ENCODE measurements around the gene C22orf23.
A peak's percentile ranks its signal among the peaks of the same experiment; 100 is the strongest.

Gene C22orf23

DNA sequence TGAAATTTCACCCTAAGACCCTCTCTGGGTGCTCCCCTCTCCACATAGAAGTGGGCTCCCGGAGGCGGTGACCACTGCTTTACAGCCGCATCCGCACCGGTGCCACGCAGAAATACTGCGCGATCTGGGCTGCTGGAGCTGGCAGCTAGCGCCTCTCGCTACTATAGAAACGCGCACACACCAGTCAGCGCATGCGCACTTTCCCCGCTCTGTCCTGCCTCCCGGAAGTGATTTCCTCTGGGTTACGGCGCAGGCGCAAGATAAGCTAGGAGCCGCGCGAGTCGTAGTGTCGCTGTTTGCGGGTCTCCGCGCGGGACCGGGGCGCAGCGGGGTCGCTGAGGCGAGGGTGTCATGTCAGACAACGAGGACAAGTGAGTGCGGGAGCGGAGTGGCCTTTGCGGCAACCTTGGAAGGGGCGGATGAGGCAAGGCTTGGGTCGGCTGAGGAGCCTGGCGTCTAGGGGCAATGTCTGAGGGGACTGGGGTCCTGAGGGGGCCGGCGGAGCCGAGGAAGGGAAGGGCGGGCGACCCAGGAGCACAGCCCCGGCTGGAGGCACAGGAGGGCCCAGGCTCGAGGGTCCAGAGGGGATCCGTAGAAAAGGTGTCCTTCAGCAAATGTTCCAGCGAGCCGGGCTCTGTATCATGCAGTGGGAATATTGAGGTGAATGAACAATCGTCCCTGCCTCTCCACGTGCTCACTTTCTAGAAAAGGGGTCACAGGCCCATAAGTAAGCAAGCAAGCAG, at the start of gene C22orf23, which contains the start of gene POLR2F:
Gene C22orf23 (minus strand): TSS at position 165 of the 743 bp plus-strand sequence. CDS start 452 bp downstream, outside the sequence.
Gene POLR2F (plus strand): TSS at position 263 of the 743 bp plus-strand sequence. CDS start 89 bp downstream, at position 352.
- DNase-seq (ENCODE audit: low spot score), result peak; percentile 100
- peak; percentile 98 for FAIRE-seq

DNA sequence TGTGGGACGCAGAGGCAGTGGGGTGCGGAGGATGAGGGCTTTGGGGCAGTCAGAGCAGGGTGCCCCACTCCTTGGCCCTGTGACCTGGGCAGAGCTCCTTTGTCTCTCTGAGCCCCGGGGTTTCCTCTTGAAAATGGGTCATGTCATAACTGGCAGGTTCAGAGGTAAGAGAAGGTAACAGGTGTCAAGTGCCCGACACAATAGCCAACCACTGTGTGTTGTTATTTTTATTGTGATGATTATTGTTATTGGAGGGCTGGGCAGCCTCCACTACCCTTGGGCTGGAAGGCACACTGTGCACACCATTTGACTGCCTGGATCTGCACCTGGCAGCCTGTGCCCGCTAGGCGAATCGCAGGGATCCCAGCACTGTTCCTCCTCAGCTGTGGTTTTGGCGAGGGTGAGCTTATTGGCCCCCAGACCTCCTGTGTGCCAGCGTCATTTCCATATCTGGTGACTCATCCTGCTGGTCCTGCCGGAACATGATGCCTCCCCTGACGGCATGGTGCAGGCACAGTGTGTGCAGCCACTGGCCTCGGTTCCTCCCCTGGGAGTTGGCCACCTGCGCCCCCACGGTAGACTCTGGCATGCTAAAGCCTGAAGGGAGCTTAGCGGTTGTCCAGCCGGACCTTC, 46.4 kb upstream of the C22orf23 start:
- FAIRE-seq, result peak; percentile 100
- DNase-seq (ENCODE audit: low spot score), result peak; percentile 98

DNA sequence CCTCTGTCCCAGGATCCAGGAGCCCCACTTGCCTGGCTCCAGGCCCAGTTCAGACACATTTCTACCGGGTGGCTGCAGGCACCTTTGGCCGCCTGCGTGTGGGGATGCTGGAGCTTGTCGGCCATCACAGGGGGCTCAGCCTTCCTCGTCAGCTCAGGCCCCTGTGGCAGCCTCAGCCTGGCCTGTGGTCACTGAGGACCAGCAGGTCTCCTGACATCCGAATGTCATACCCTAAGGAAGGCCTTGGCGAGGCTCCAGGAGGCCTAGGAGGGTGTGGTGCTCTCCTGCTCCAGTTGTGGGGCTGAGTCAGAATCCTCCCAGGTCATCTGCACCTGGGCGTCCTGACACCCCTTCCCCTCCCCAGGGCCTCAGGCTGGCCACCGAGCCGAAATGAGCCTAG, 45.8 kb upstream of the C22orf23 start:
- peak; percentile 90 for FAIRE-seq
- peak; percentile 66 for DNase-seq (ENCODE audit: low spot score)

DNA sequence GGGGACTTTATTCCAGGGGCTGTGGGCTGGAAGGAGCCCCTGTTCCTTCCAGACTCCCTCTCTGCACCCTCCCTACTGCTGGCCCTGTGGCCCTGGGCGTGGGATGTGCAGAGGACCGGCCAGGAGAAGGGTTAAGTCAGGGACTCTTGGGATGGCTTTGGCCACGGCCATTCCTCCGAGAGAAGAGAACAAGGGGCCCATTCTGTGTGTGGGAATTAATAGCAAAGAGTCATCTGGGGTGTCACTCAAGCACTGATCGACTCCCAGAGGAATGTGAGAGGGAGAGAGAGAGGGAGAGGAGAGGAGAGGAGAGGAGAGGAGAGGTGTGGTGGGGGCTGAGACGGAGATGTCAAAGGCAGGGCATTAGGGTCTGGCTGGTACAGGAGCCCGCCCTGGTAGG, 45.1 kb upstream of the C22orf23 start:
- DNase-seq (ENCODE audit: low spot score) (peak; percentile 31), FAIRE-seq (no peak)

DNA sequence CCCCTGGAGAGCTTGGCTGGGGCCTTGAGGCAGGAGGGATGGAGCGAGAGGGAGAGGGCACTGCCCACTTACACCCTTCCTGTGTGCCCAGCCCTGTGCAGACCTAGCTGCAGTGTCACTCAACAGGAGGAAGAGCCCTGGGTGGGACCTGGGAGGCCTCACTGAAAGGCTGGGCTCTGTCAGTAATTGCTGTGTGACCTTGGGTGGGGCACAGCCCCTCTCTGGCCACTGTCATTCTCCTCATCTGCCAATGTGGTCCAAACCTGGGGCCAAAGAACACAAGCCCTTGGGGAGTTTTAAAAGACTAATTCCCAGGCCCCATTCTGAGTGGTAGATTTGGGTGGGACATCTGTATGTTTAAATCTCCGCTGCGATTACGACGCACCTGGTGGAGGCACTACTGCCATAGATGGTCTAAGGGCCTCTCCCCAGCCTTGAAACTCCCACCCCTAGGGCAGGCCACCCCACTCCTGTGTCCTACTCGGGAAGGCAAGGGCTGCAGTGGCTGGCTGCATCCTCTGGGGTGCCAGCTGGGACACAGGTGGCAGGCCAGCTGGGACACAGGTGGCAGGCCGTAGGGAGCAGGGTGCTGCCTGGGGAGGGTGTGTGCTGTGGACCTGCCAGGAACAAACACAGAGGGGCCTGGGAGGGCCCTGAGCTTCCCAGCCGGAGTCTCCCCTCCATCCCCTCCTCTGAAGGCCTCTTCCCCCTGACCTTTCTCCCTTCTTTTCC, 43.3 kb upstream of the C22orf23 start:
- no peak for DNase-seq (ENCODE audit: low spot score)
- FAIRE-seq, result peak; percentile 56

DNA sequence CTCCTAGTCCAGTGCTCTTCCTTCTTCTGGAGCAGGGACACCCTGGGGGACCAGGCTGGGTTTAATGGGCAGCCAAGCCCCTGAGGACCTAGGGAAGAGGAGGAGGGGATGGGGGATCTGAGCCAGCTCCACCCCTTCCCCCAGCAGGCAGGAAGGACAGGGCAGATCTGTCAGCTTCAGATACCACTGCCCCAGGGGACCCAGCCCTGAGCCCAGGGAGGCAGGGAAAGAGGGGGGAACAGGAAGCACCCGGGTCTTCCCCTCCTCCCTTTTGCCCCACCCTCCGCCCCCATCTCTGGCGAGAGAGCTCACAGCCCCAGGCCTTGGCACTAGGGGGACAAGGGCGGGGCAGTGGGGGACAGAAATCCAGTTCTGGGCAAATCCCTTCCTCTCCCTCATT, 42.7 kb upstream of the C22orf23 start:
- DNase-seq (ENCODE audit: low spot score) (no peak), FAIRE-seq (no peak)

DNA sequence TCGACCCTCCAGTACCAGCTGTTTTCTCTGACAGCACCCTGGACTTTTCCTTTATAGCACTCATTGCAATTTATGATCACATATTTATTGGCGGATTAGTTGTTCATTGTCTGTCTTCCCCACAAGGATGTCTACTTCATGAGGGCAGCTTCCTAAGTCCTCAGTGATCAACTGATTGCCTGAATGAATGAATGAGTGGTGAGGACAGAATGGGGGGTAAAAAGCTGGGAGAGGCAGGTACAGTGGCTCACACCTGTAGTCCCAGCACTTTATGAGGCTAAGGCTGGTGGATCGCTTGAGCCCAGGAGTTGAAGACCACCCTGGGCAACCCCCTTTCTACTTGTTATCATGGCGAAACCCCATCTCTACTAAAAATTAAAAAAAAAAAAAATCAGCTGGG, 42.1 kb upstream of the C22orf23 start:
- FAIRE-seq (no peak), DNase-seq (ENCODE audit: low spot score) (no peak)

DNA sequence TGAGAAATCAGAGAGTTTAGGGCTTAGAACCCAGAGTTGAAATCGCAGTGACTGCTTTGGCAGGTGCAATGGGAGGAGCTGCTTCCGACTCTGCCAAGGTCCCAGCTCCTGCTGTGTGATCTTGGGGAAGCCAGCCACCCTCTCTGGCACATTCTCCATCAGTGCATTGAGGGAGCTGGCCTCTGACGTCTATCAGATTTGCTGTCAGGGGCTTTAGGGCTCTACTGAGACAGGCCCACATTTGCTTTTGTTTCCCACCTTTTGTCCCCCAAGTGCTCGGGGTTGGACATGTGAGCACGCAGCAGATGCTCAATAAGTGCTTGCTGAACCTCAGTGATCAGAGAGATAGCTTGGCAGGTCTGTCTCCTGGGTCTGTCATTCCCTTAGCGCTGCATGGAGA, 41.6 kb upstream of the C22orf23 start:
- DNase-seq (ENCODE audit: low spot score), result no peak
- no peak for FAIRE-seq

DNA sequence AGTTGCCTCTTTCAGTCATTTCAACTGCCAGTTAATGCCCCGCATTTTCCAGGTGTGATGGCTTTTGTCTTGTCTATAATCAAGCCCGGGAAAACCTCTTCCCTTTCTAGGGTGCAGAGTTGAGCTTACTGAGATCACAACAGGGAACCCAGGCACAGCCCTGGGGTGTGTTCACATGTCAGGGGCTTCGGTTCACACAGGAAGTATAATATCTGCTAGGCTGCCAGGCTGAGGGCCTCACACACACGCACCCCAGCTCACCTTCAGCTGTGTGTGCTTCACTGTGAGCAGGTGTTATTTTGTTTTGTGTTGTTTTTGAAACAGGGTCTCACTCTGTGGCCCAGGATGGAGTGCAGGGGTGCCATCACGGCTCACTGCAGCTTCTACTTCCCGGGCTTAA, 40.6 kb upstream of the C22orf23 start:
- DNase-seq (ENCODE audit: low spot score), result no peak
- peak; percentile 48 for FAIRE-seq

DNA sequence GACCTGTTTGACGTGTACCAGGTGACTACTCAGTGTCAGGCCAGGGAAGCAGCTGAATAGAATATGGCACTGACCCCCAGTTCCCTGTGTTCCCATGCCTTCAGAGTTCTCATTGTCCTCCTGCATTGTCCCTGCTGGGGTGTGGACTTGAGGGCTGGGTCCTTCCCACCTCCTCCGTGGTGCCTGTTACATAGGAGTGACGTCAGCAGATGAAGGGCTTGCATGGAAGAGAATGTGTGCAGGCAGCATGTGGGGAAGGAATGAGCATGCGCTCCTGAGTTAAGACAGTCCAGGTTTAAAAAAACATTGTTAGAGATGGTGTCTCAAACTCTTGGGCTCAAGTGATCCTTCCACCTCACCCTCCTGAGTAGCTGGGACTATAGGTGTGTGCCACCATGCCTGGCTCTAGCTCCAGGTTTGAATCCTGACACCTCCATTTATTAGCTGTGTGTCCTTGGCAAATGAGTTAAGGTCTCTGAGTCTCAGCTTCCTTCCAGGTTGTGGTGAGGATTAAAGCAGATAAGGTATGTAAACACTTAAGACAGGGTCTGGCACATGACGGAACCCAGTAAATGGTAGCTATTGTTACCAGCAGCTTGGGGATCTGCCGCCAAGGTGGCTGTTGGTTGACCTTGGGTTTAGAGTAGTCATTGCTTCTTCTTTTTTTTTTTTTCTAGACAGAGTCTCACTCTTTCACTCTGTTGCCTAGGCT, 38.5 kb upstream of the C22orf23 start:
- FAIRE-seq (peak; percentile 55), DNase-seq (ENCODE audit: low spot score) (no peak)

DNA sequence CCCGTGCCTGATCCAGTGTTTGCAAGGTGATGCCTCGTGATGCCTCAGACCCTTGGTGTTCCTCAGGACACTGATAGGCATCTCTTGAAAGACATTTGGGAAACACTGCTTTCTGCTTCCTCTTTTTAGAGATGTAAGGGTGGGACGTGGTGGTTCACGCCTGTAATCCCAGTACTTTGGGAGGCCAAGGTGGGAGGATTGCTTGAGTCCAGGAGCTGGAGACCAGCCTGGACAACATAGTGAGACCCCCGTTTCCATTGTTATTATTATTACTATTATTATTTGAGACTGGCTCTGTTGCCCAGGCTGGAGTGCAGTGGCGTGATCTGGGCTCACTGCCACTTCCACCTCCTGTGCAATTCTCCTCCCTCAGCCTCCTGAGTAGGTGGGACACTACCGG, 37.5 kb upstream of the C22orf23 start:
- DNase-seq (ENCODE audit: low spot score) (no peak), FAIRE-seq (no peak)

DNA sequence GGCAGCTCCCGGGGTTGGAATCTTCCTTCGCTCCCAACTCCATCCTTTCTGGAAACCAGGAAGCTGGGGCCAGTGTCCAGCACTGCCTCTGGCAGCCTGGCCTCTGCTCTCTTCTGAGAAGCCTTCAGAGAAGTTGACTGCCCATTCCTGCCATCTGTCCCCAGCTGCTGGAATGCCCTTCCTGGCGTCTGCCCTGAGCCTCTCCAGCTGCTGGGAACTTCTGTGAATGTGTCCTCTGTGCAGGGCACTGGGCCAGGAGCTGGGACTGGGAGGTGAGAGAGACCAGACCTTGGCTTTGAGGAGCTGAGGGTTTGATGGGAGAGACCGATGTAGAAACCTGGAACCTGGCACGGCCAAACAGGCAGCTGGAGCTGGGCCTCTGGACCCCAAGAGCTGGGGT, 36.9 kb upstream of the C22orf23 start:
- no peak for FAIRE-seq

DNA sequence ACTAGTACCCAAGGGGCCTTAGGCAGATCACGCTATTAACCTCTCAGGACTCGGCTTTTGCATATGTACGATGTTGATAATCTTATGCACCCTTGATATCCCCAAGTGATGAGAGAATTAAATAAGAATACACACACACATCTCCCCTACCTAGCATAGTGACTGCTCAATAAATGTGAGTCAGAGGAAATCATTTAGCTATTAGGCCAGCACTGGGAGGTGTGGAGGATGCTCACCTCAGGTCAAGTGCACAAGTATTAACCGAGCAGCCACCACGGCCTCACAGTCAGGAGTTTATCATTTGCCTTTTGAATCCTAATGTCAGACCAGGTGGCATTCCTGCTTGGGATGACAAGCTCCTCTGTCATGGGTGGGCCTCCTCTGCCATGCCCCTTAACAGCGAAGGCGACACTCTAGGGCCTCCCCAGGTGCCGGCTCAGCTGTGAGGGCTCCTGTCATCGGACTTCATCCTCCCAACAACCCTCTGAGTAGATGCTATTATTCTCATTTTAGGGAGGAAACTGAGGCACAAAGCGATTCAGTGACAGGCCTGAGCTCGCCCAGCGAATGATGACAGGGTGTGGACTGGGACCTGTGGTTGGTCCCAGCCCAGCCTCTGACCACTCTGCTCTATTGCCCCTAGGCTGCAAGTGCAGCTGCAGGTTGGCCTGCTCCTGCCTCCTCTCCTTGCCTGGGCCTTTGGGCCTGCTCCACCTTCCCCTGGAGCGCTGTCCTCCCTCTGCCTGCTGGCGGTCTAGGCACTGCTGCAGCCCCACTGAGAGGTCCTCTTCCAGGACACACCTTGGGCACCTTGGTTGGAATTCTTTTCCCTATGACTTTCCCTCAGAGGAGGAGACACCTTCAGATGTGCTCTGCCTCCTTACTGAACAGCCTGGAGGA, 36.0 kb upstream of the C22orf23 start:
- DNase-seq (ENCODE audit: low spot score), result no peak
- peak; percentile 42 for FAIRE-seq

More for the DNA sequence above, 36.9 kb upstream of the C22orf23 start:
- no peak for DNase-seq (ENCODE audit: low spot score)

DNA sequence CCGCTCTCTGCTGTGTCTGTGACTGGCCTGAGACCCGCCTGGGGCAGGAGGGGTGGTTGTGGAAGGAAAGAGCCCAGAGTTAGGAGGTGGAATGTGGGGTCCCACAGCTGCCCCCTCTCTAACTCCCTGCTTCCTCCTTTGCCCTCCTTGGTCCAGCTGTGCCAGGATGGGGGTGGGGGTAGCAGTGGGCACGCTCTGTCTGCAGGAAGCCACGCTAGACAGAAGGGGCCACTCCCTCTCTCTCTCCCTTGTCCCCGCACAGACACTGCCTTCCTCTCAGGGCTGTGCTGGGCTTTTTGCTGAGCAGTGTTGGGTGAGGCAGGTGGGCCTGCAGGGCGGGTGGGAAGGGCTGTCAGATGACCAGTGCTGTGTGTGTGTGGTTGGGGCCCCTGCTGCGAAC, 33.0 kb upstream of the C22orf23 start:
- DNase-seq (ENCODE audit: low spot score), result no peak
- no peak for FAIRE-seq

DNA sequence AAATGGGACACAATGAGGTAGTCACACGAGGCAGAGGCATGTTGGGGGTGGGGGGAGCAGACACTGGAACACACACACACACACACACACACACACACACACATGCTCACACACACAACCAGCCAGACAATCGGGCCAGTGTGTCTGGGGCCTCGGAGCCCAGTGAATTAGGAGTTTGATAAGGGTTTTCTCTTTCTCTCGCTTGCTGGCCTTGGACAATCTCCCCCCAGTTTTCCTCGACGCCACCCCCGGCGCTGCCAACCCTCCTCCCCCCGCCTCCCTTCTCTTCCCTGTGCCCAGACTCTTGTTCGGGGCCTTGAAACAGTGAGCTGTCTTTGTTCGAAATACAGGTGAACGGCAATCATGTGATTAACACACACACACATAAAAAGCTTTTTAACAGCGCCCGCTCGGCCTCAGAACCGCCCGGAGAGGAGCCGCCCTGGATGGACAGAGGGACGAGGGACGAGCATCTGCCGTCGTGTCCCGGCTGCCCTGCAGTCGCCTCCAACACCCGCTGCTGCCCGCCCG, 32.4 kb upstream of the C22orf23 start:
- no peak for DNase-seq (ENCODE audit: low spot score)
- FAIRE-seq, result no peak

DNA sequence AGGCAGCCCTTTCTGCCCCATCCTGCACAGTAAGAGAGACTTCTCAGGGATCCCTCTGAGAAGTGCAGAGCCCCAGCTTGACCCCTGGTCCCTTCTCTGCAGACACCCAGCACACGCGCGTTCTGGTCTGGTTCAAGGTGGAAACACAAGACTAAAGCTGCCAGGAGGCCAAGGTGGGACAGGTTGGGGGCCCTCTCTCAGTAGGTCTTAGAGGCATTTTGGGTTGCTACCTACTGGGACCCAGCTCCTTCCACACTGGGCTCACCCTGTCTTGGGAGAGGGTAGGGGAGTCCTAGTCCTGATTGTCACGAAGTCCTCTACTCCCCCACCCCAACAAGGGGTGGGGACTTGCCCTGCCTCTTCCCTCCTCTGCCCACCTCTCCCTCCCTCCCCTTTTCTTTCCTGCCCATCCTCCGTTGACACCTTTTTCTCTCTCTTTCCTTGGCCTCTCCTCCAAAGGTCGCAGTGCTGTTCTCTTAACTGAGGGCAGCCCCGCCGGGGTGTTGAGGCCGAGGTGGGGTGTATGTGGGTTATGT, 31.7 kb upstream of the C22orf23 start:
- DNase-seq (ENCODE audit: low spot score), result no peak
- FAIRE-seq, result no peak

DNA sequence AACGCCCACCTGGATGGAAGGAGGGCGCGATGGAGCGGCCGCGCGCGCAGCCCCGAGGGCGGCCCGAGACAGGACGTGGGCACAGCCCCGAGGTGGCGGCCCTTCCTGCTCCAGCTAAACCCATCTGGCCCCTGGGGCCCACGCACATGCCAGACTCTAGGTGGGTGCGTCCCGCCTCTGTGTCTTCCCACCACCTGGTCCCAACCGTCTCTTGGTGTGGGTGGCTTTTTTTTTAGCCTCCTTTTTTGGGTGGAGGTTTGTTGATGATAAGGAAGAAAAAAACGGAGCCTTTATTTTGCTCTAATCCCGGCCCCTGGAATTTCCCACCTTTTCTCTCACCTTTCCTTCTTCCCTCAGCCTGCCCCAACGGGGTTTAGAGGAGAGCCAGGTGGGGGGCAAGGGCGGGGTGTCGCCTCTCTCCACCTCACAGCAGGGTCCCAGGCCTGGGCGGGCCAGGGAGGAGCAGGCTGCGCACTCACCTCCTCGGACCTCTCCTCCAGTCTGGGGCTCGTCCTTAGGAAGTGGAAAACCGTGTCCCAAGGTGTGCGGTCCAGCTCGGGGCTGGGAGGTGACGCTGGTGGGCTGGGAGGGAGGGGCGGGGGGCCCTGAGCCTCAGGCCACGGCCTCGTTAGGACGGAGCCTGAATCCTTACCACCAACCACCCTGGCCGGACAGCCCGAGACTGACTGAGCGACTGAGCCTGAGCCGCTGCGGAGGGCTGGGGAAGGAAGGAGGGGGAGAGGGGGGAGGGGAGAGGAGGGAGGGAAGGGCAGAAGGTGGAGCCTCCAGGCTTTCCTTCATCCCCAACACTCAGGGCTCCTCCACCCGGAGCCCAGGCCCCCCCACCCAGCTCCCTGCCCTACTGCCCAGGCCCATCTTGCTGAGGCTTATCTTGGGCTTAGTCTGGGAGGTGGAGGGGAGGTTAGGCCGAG, 30.7 kb upstream of the C22orf23 start, which contains the start of gene SOX10:
Gene SOX10 (minus strand): TSS at position 696 of the 932 bp plus-strand sequence. CDS start 771 bp downstream, outside the sequence.
- no peak for FAIRE-seq

DNA sequence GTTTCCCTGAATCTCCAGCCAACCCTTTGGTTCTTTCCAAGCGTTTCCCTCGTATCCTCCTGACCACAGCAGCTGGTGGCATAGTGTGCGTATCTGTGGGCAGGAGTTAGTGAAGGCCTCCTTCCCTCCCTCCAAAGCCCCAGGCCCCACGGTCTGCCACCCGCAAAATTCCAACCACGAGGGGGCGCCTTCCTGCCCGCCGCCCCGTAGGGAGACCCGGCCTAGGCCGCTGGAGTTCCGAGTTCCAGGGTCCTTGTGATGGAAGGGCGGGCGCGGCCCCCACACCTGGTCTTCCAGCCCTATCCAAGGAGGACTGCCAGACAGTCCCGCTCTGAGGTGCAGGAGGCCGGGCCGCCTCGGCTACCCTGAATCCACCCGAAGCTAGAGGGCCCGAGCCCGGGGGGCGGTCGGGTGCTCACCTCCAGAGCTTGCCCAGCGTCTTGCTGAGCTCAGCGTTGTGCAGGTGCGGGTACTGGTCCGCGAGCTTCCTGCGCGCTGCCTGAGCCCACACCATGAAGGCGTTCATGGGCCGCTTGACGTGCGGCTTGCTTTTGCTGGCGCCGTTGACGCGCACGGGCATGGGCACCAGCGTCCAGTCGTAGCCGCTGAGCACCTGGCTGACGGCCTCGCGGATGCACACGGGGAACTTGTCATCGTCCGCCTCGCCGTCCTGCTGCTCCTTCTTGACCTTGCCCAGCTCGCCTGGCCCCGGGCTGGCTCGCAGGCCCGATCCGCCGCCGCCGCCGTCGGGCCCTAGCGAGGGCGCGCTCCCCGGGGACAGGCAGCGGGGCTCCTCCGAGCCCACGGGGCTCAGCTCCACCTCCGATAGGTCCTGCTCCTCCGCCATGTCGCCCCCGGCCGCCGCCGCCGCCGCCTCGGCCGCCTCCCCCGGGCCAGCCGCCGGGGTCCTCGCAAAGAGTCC, 29.8 kb upstream of the C22orf23 start:
- peak; percentile 9 for FAIRE-seq
- no peak for DNase-seq (ENCODE audit: low spot score)

More for the DNA sequence above, 30.7 kb upstream of the C22orf23 start, which contains the start of gene SOX10:
- DNase-seq (ENCODE audit: low spot score), result no peak

Measured in urothelium cell line (cell line).